CD14-positive monocyte (primary cell): ENCODE data around the gene ELOVL6. TPM values are rescaled to one million over a fixed set of nuclear protein-coding genes. Genes with fewer than 3 reads are reported as not detected.

Experiments used
- DNase-seq, 3 donors: peaks; one replicate each; pipeline ENCODE4 v3.0.0-alpha.2; 2011 to 2022
- H2AFZ ChIP-seq: 2 replicates; pipeline ENCODE4 v1.6.0; 2012; ENCODE audit warnings: mild to moderate bottlenecking, low read depth, low read length, inconsistent platforms; ENCODE audit not compliant: insufficient read depth, poor library complexity, severe bottlenecking
- H3K27ac ChIP-seq, 2 donors: 1 replicate in 1 of 2; 2 replicates in 1 of 2; pipeline ENCODE4 v1.5.1; 2012 to 2013; ENCODE audit warnings: low read length in 2 of 2, control low read depth in 1 of 2, inconsistent platforms in 1 of 2, low read depth in 1 of 2, mild to moderate bottlenecking in 1 of 2
- H3K27me3 ChIP-seq, 2 donors: one replicate each; pipeline versions ENCODE4 v1.6.0 to v1.6.1; 2011 to 2013; ENCODE audit warnings: low read length in 2 of 2; ENCODE audit not compliant: control insufficient read depth in 2 of 2, insufficient read depth in 2 of 2
- H3K36me3 ChIP-seq, 2 donors: replicated peaks in 1 of 2; 1 replicate in 1 of 2; 2 replicates in 1 of 2; pipeline versions ENCODE4 v1.5.1 to v1.6.1; 2012 to 2013; ENCODE audit warnings: low read length in 2 of 2, control low read depth in 1 of 2, inconsistent platforms in 1 of 2, mild to moderate bottlenecking in 1 of 2; ENCODE audit not compliant: insufficient read depth in 2 of 2, control insufficient read depth in 1 of 2
- H3K4me1 ChIP-seq, 2 donors: 1 replicate in 1 of 2; 2 replicates in 1 of 2; pipeline versions ENCODE4 v1.5.1 to v1.6.1; 2012 to 2013; ENCODE audit warnings: low read length in 2 of 2, control low read depth in 1 of 2, inconsistent platforms in 1 of 2, mild to moderate bottlenecking in 1 of 2, moderate library complexity in 1 of 2; ENCODE audit not compliant: insufficient read depth in 2 of 2, control insufficient read depth in 1 of 2
- H3K4me2 ChIP-seq: replicated peaks from 2 replicates; pipeline ENCODE3; 2012; ENCODE audit warnings: low read length, moderate library complexity, mild to moderate bottlenecking; ENCODE audit not compliant: poor library complexity, severe bottlenecking; ENCODE audit errors: extremely low read depth
- H3K4me3 ChIP-seq, 3 experiments: fragments of 200-600 bp in 1 of 3; sonication (generic) in 1 of 3; replicated peaks in 1 of 3; 1 replicate in 2 of 3; 2 replicates in 1 of 3; pipeline ENCODE4 v1.5.1; 2011 to 2013; ENCODE audit warnings: low read length in 3 of 3, mild to moderate bottlenecking in 3 of 3, control low read depth in 2 of 3, low read depth in 2 of 3, inconsistent platforms in 1 of 3, moderate library complexity in 1 of 3
- H3K79me2 ChIP-seq: 2 replicates; pipeline ENCODE4 v1.6.0; 2012; ENCODE audit warnings: mild to moderate bottlenecking, control low read depth, inconsistent platforms, low read length, moderate library complexity; ENCODE audit not compliant: insufficient read depth
- H3K9ac ChIP-seq: 2 replicates; pipeline ENCODE4 v1.6.0; 2017; ENCODE audit warnings: low read length, mild to moderate bottlenecking; ENCODE audit not compliant: insufficient read depth, poor library complexity, severe bottlenecking
- H3K9me3 ChIP-seq, 2 donors: replicated peaks in 1 of 2; 1 replicate in 1 of 2; 2 replicates in 1 of 2; pipeline versions ENCODE4 v1.5.1 to v1.6.1; 2012 to 2013; ENCODE audit warnings: low read length in 2 of 2, control low read depth in 1 of 2; ENCODE audit not compliant: control insufficient read depth in 1 of 2, insufficient read depth in 1 of 2
- H4K20me1 ChIP-seq: 2 replicates; pipeline ENCODE4 v1.6.0; 2012; ENCODE audit warnings: mild to moderate bottlenecking, low read length, control low read depth, moderate library complexity; ENCODE audit not compliant: insufficient read depth
- H3K27ac Mint-ChIP-seq, 7 donors: one replicate each; pipeline ENCODE4 v1.8.0; 2020; ENCODE audit warnings: mild to moderate bottlenecking in 7 of 7, mixed read lengths in 7 of 7, moderate library complexity in 6 of 7, inconsistent platforms in 2 of 7
- H3K27me3 Mint-ChIP-seq, 3 donors: one replicate each; pipeline ENCODE4 v1.8.0; 2021 to 2022; ENCODE audit warnings: low read depth in 3 of 3, mild to moderate bottlenecking in 3 of 3, mixed read lengths in 3 of 3, moderate library complexity in 3 of 3, inconsistent platforms in 1 of 3
- H3K36me3 Mint-ChIP-seq, 2 donors: one replicate each; pipeline ENCODE4 v1.8.0; 2020; ENCODE audit warnings: mixed read lengths in 2 of 2, inconsistent platforms in 1 of 2, mild to moderate bottlenecking in 1 of 2
- H3K4me1 Mint-ChIP-seq: one replicate; pipeline ENCODE4 v1.8.0; 2020; ENCODE audit warnings: mild to moderate bottlenecking, mixed read lengths
- H3K4me3 Mint-ChIP-seq, 2 donors: one replicate each; pipeline ENCODE4 v1.8.0; 2020; ENCODE audit warnings: mild to moderate bottlenecking in 2 of 2, mixed read lengths in 2 of 2, moderate library complexity in 1 of 2
- H3K9me3 Mint-ChIP-seq, 7 donors: one replicate each; pipeline ENCODE4 v1.8.0; 2020 to 2022; ENCODE audit warnings: mixed read lengths in 7 of 7, mild to moderate bottlenecking in 6 of 7, moderate library complexity in 6 of 7, inconsistent platforms in 2 of 7
- CTCF ChIP-seq: fragments of 200-600 bp; IDR thresholded peaks from one replicate; pipeline ENCODE4 v1.8.0; 2022; ENCODE audit warnings: antibody characterized with exemption, mild to moderate bottlenecking
- WGBS: methylation state at CpG from one replicate; pipeline ENCODE4 v1.1.5; 2013; ENCODE audit warnings: missing lambda C conversion rate; ENCODE audit not compliant: insufficient coverage; 5-methylcytosine and 5-hydroxymethylcytosine counted together
- intact Hi-C, 2 donors: fragments of 100-400 bp; cut with micrococcal nuclease; formaldehyde crosslinking; loops; one replicate each; pipeline versions ENCODE4 v1.15.0 to v1.15.1; 2023
- polyA plus RNA-seq, 3 donors: library from polyadenylated mRNA; depleted of rRNA in 1 of 3; unstranded in 2 of 3; stranded (reverse) in 1 of 3; fragments of 300-500 nt in 2 of 3; fragments of >200 nt in 1 of 3; fragmentation: Illumina TruSeq in 2 of 3; gene quantifications; 1 replicate in 2 of 3; 2 replicates in 1 of 3; pipeline ENCODE4 v1.2.3, GENCODE V29; 2012 to 2021

Gene ELOVL6
- polyA plus RNA-seq, 3 donors, result 0.11 to 0.19 TPM; not detected in 1

DNA sequence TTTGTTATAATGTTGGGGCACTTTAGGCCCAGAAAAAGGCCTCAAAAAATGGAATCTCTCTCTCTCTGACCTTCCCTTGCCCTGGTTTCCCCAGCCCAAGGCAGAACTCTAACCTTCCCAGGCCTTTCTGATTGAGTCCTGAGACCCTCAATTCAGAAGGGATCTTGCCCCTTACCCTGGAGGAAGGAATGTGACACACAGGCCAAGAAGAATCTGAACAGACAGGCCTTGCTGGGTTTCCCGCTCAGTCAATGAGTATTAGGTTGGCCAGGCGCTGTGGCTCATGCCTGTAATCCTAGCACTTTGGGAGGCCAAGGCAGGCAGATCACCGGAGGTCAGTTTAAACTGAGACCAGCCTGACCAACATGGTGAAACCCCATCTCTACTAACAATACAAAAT lies 27.6 kb downstream of the ELOVL6 start:
- no peak overlapping the region for H3K27ac ChIP-seq
- peaks cover under 1% of the 10 kb centered on the region for H3K4me1 Mint-ChIP-seq
- no peak overlapping the region for H3K4me2 ChIP-seq
- no peak overlapping the region for H3K4me3 ChIP-seq
- H3K4me3 Mint-ChIP-seq, result no peak overlapping the region
- H3K27ac Mint-ChIP-seq, result no peak overlapping the region
- peaks cover 0 to 2% (median 0%) of the 10 kb centered on the region in 7 donors for H3K9me3 Mint-ChIP-seq
- H3K36me3 Mint-ChIP-seq, result no peaks in the 10 kb centered on the region
- H3K27me3 ChIP-seq, result no peaks in the 10 kb centered on the region
- no peak overlapping the region for H2AFZ ChIP-seq
- no peaks in the 10 kb centered on the region for H3K36me3 ChIP-seq
- H4K20me1 ChIP-seq, result no peaks in the 10 kb centered on the region
- no peaks in the 10 kb centered on the region for H3K9me3 ChIP-seq
- TF ChIP-seq CTCF, result no peak
- no peaks in the 10 kb centered on the region for H3K79me2 ChIP-seq
- no peaks in the 10 kb centered on the region for H3K4me1 ChIP-seq
- no peaks in the 10 kb centered on the region for H3K27me3 Mint-ChIP-seq
- intact Hi-C loops, result no loop called here
- no peak for DNase-seq
- WGBS, result 100% methylated on average over 1 of the region's 3 CpGs
- H3K9ac ChIP-seq, result no peak overlapping the region

DNA sequence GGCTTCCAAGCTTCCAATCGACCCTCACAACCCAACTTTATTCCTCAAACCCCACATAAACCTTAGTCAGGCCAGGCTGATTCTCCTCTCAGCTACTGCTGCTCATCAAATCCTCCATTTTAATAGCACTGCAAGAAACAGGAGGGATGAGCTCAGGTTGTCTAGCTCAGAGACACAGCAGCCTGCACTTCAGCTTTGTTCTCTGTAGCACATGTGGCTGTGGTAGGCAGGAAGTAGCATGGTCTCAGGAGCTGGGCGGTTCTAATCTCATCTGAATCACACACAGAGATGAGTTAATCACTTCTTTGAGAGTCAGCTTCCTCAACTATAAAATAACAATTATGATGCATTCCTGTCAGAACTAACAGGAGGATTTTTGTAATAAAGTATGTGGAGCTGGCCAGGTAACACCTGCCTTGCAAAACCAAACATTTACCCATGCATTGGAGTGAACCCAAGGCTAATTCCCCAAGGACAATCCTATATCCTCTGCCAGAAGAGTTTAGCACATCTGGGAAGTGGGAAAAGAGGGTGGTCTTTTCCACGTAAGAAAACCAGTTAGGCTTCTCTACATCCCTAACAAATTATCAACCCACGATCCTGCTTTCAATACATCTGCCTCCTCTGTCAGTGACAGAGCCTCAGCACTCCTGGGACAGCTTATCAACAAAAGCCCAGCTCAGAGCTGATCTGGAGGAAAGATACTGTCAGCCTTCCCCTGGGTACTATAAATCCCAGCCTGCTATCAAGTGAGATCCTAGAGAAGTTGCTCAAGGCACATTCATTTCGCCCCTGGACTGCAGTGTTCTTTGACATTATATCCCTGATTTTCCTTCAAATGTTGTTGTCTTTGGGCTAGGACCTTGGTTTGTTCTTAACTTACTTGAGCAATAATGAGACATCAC lies 32.8 kb downstream of the ELOVL6 start:
- DNase-seq, result peak in 2 of 3 donors; percentile 9 to 15
- Mint-ChIP-seq H3K9me3 (peaks cover 0 to under 1% (median 0%) of the 10 kb centered on the region in 7 donors), H3K27me3 (no peaks in the 10 kb centered on the region), H3K36me3 (no peaks in the 10 kb centered on the region), H3K4me3 (no peak overlapping the region), H3K4me1 (peaks cover 8% of the 10 kb centered on the region), H3K27ac (peak overlapping the region in 2 of 7 donors; percentile 18 to 44)
- H3K79me2 ChIP-seq, result no peaks in the 10 kb centered on the region
- H3K9me3 ChIP-seq, result no peaks in the 10 kb centered on the region
- H3K4me3 ChIP-seq, result no peak overlapping the region
- no peak overlapping the region for H3K4me2 ChIP-seq
- no peak overlapping the region for H2AFZ ChIP-seq
- no peak overlapping the region for H3K27ac ChIP-seq
- H3K4me1 ChIP-seq, result no peaks in the 10 kb centered on the region
- no peaks in the 10 kb centered on the region for H3K36me3 ChIP-seq
- intact Hi-C loops, result no loop called here
- no peaks in the 10 kb centered on the region for H4K20me1 ChIP-seq
- H3K27me3 ChIP-seq, result no peaks in the 10 kb centered on the region
- no peak overlapping the region for H3K9ac ChIP-seq
- no peak for TF ChIP-seq CTCF
- WGBS, result 50% methylated on average over 3 of the region's 5 CpGs
